HG03064 (cell line): ENCODE results near the gene TIAM1.
A peak's percentile ranks its signal among the peaks of the same experiment; 100 is the strongest.

Source experiments
- ATAC-seq: cut with Tn5 transposase; IDR thresholded peaks from one replicate; pipeline ENCODE4 v1.9.1; 2021; ENCODE audit warnings: low read depth; ENCODE audit not compliant: unreplicated experiment

TIAM1 gene

GRCh38 chr21:31218830-31219608, 125.0 kb downstream of the TIAM1 start:
- ATAC-seq, result no peak

DNA sequence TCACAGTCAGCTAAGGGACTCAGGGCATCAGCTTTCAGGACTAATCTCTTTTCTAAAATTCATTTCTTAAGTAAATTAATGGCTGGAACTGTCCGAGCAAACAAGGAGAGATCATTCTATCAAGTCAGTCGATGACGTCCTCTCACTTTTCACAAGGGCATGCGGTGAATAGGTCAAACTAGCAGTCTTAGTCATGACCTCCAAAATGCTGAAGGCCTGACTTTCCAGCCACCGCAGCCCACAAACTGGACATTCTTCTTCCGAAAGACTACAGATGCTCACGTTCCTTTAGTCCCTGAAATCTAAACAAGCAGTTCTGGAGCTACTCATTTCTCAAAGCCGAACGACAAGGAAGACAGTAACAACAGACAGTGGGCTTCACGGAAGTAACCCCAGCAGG, 127.9 kb downstream of the TIAM1 start:
- ATAC-seq, result no peak

GRCh38 chr21:31213787-31214186, 130.3 kb downstream of the TIAM1 start:
- no peak for ATAC-seq

DNA sequence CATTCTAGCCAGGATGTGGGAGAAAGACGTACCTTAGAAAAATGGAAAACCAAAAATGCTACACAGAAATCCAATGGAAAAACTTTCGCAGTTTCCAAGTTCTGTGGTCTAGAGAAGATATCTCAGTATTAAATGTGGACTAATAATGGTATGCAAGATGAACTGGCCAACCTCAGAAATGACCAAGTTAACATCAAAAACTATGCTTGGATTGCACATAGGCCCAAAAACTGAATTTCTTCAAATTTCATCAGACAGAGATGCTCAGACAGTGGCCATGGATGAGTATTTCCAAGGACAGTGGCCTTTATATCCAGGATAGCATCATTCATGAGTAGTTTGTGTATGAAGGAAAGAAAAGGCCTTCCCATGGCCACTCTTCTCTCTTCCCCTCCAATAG, 132.2 kb downstream of the TIAM1 start:
- ATAC-seq, result no peak

DNA sequence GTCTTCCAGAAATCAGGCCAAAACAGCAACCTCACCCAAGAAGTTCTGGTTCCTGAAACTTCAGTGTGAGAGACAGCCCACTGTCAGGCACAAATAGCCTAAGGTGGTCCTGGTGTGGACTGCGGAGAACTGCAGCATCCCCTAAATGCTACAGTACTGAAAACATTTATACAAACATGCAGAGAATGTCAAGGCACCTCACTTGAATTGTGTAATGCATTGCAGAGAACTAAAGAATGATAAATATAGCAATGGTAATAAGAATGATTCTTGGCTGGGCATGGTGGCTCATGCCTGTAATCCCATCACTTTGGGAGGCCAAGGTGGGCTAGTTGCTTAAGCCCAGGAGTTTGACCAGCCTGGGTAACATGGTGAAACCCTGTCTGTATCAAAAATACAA, 138.6 kb downstream of the TIAM1 start:
- no peak for ATAC-seq

DNA sequence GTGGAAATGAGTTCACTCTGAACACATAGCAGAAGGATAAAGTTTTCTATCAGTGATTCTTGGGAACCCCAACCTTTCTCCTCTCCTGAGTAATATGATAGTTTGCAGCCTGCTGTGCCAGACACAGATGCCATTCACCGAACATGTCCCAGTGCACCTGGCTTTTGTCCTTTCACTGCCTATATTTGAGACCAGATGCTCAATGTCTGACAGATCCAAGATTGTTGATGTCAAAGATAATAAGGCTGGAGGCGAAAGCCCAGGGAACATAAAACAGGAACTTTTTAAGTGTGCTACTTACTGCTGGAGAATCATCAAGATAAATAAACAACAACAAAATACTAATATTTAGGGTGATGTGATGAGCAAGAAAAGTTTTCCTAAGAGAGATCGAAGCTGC, 139.3 kb downstream of the TIAM1 start:
- ATAC-seq, result no peak

- no peak for ATAC-seq
These were observed 140.5 kb downstream of the TIAM1 start for GRCh38 chr21:31203431-31204054.

- ATAC-seq, result no peak
These were observed 142.5 kb downstream of the TIAM1 start for GRCh38 chr21:31201548-31201947.

DNA sequence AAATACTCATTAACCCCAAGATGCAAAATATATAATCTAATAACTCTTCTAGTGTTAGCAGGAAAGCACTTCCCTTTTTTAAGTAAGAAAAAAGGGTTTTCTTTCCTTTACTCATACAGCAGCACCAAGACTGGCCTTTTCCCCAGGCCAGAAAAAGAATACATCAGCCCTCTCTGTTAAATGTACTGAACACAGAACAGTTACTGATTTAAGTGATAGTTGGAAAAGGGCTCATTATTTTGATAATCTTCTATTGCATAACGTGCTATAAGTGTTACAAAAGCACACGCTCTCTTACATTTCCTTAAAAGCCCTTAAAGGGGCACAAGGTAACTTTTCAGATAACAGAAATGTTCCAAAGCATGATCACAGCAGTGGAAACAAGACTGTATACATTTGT, 142.9 kb downstream of the TIAM1 start:
- ATAC-seq, result no peak

- ATAC-seq, result no peak
These were observed 145.5 kb downstream of the TIAM1 start for GRCh38 chr21:31198575-31198974.

DNA sequence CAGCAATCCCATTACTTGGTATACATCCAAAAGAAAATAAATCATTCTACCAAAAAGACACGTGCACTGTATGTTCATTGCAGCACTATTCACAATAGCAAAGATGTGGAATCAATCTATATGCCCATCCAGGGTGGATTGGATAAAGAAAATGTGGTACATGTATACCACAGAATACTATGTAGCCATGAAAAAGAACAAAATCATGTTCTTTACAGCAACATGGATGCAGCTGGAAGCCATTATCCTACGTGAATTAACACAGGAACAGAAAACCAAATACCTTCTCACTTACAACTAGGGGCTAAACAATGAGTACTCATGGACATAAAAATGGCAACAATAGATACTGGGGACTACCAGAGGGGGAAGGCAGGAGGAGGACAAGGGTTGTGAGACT, 147.3 kb downstream of the TIAM1 start:
- ATAC-seq, result no peak

DNA sequence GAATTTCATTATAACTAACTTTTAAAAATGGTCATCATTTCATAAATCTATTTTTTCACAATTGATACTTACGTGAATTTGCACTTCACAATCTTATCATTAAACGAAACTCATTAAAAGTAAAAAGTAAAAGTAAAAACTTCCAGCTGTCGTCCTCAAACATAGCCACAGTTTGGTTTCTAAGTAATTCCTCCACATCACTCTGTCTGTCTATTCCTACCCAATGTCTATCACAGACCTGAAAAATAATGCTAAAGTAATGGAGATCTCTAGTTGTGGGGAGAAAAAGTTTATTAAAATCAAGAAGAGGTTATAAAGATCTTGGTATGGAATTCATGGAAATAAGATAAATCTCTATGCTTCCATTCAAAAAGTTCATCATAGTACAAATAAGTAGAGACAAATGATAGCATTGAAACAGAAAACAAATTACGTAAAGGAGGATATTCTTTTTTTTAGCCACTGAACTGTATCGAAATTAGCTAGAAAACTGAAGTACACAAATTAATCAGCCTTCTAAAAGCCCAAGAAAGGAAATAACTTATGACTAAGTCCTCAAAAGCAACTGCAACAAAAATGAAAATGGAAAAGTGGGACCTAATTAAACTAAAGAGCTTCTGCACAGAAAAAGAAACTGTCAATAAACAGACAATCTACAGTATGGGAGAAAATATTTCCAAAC, 148.6 kb downstream of the TIAM1 start:
- ATAC-seq, result peak; percentile 70

DNA sequence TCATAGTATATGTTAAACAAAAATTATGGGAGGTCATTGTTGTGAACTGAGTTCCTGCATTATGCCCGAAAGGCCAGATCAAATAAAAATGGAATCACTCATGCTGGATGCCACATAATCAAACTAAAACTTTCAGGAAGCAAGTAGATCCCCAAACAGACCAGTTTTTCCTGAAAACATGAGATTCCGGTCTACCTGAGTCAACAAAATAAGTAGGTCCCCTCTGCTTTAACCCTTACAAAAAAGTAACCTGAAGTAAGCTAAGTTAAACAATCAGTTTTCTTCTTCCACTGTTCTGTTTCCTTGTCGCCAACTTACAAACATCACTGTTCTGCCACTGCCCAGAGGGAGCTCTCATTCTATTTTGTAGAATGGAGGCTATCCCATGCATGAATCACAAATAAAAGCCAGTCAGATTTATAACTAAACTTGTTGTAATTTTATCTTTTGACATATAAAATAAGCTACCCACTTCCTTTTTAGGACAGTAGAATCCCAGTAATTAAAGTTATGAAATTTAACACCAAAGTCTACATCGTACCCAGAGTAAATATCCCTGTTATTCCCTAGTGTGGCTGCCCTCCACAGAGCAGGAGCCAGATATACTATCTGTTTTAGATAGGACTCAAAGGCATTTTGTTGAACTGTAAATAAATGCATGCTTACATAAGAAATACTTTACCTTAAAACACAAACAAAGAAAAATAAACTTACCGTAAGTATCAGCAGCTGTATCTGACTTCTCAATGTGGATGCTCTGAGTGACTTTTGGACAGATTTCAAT, 149.4 kb downstream of the TIAM1 start:
- ATAC-seq, result no peak

DNA sequence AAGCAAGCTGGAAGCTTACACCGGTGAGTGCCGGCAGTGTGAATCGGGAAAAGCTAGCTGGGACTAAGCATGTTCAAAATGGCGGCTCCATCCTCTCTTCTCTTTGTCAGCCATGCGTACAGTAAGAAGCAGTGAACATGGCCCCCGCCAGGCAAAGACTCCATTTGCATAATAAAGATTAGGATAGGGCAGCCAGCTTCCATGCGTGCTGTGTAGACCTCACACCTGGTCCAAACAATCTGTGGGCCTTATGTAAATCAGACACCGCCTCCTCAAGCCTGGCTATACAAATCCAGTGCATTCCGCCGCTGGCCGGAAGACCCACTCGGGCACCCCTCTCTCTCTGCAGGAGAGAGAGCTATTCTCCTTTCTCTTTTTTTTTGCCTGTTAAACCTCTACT, 150.3 kb downstream of the TIAM1 start:
- ATAC-seq, result no peak

GRCh38 chr21:31191553-31191952, 152.5 kb downstream of the TIAM1 start:
- ATAC-seq, result no peak

GRCh38 chr21:31190516-31190915, 153.5 kb downstream of the TIAM1 start:
- no peak for ATAC-seq

- no peak for ATAC-seq
These were observed 156.6 kb downstream of the TIAM1 start for GRCh38 chr21:31187499-31187898.

GRCh38 chr21:31186916-31187315, 157.1 kb downstream of the TIAM1 start:
- no peak for ATAC-seq

DNA sequence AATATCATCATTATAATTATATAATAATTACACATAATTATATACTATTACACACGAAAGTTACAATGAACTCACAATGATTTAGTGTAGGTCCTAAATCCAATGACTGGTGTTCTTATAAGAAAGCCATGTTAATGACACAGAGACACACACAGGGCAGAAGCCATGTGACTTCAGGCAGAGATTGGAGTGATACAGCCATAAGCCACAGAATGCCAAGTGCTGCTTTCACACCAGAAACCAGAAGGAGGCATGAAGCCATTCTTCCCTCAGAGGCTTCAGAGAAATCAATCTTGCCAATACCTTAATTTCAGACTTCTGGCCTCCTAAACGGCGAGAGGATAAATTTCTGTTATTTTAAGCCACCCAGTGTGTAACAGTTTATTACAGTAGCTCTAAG, 158.4 kb downstream of the TIAM1 start:
- no peak for ATAC-seq

GRCh38 chr21:31184876-31185275, 159.2 kb downstream of the TIAM1 start:
- ATAC-seq, result no peak

DNA sequence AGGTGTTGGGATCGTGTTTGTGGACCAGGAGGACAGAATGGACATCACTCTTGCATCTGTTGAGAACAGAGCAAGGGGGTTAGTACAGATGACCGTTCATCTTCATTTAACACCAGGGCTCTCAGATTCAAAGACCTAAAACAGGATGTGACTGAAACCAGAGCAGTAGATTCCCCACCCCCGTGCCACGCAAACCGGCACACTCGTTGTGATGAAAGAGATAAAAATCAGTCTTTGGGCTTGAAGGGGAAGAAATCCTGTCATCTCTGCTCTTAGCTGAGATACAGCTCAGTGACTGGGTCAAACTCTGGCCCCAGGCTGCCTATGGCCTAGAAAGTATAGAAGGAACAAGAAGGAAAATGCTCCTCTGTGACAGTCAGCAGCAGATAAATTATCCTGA, 159.6 kb downstream of the TIAM1 start:
- ATAC-seq, result no peak
